ENCODE data around the gene VPS35L.

The VPS35L gene

GRCh38 chr16:19555186-19555937 is at the start of gene VPS35L:
TSS of gene VPS35L (plus strand) at chr16:19555703. CDS start at chr16:19555730, 27 bp downstream.
- FAIRE-seq (no peak), DNase-seq (ENCODE audit: low spot score) (peak; percentile 96)

GRCh38 chr16:19506965-19507364 is 48.5 kb upstream of the VPS35L start:
- DNase-seq (ENCODE audit: low spot score) (no peak), FAIRE-seq (no peak)

GRCh38 chr16:19507867-19508266 is 47.6 kb upstream of the VPS35L start:
- DNase-seq (ENCODE audit: low spot score) = no peak
- no peak for FAIRE-seq

GRCh38 chr16:19512297-19512696 is 43.2 kb upstream of the VPS35L start:
- FAIRE-seq = no peak

GRCh38 chr16:19513377-19514053 is 42.0 kb upstream of the VPS35L start:
- FAIRE-seq (no peak), DNase-seq (ENCODE audit: low spot score) (no peak)

More at GRCh38 chr16:19512297-19512696, 43.2 kb upstream of the VPS35L start:
- DNase-seq (ENCODE audit: low spot score) = no peak

GRCh38 chr16:19515757-19516156 is 39.7 kb upstream of the VPS35L start:
- DNase-seq (ENCODE audit: low spot score) (no peak), FAIRE-seq (no peak)

GRCh38 chr16:19517424-19518089 is 37.9 kb upstream of the VPS35L start:
- DNase-seq (ENCODE audit: low spot score) (no peak), FAIRE-seq (no peak)

- DNase-seq (ENCODE audit: low spot score) (no peak), FAIRE-seq (no peak)
Observed at GRCh38 chr16:19518388-19518787, 37.1 kb upstream of the VPS35L start.

- FAIRE-seq (no peak), DNase-seq (ENCODE audit: low spot score) (no peak)
Observed at GRCh38 chr16:19520861-19521331, 34.6 kb upstream of the VPS35L start.

GRCh38 chr16:19521471-19522396 is 33.8 kb upstream of the VPS35L start, which contains the start of gene GDE1:
TSS of gene GDE1 (minus strand) at chr16:19522098. CDS start at chr16:19521964, 134 bp downstream.
- FAIRE-seq = no peak
- peak; percentile 94 for DNase-seq (ENCODE audit: low spot score)

GRCh38 chr16:19522397-19522732 is 33.1 kb upstream of the VPS35L start:
- FAIRE-seq = no peak
- no peak for DNase-seq (ENCODE audit: low spot score)

GRCh38 chr16:19522760-19523159 is 32.7 kb upstream of the VPS35L start:
- FAIRE-seq (no peak), DNase-seq (ENCODE audit: low spot score) (no peak)

GRCh38 chr16:19523184-19523558 is 32.3 kb upstream of the VPS35L start:
- FAIRE-seq (no peak), DNase-seq (ENCODE audit: low spot score) (no peak)

GRCh38 chr16:19523559-19524355 is 31.7 kb upstream of the VPS35L start, which contains the start of gene CCP110:
TSS of gene CCP110 (plus strand) at chr16:19523942. CDS start at chr16:19527882, 3,940 bp downstream.
- no peak for FAIRE-seq
- DNase-seq (ENCODE audit: low spot score) = peak; percentile 92

- no peak for FAIRE-seq
- DNase-seq (ENCODE audit: low spot score) = no peak
Observed at GRCh38 chr16:19524356-19524615, 31.2 kb upstream of the VPS35L start.

GRCh38 chr16:19524616-19525384 is 30.7 kb upstream of the VPS35L start:
- FAIRE-seq = no peak
- DNase-seq (ENCODE audit: low spot score) = no peak

- DNase-seq (ENCODE audit: low spot score) (no peak), FAIRE-seq (no peak)
Observed at GRCh38 chr16:19525385-19525723, 30.1 kb upstream of the VPS35L start.

- no peak for FAIRE-seq
Observed at GRCh38 chr16:19527161-19527560, 28.3 kb upstream of the VPS35L start.

GRCh38 chr16:19528666-19529065 is 26.8 kb upstream of the VPS35L start:
- DNase-seq (ENCODE audit: low spot score) (no peak), FAIRE-seq (no peak)

More at GRCh38 chr16:19527161-19527560, 28.3 kb upstream of the VPS35L start:
- no peak for DNase-seq (ENCODE audit: low spot score)

GRCh38 chr16:19532601-19533000 is 22.9 kb upstream of the VPS35L start:
- no peak for DNase-seq (ENCODE audit: low spot score)
- no peak for FAIRE-seq

Data from urothelium cell line (cell line).